Measurements from ENCODE around the gene SLC7A5. TPM values are rescaled to one million over a fixed set of nuclear protein-coding genes. Genes with fewer than 3 reads are reported as not detected.

The SLC7A5 gene
- total and polyA plus RNA-seq, 2 of the 13 experiments (the other 11 are each of a cell fraction or from before 2014, with no cell fraction given): 79.6 to 155 TPM

- TF ChIP-seq PAX8 (CRISPR knock-in tag; IDR thresholded peaks at IDR 0.05; ENCODE audit: borderline replicate concordance) (no peak), BRF2 (CRISPR knock-in tag; IDR thresholded peaks at IDR 0.05) (no peak), NFRKB (IDR thresholded peaks at IDR 0.05) (no peak), ZNF205 (CRISPR knock-in tag; IDR thresholded peaks at IDR 0.05) (no peak), ZNF773 (CRISPR knock-in tag; IDR thresholded peaks at IDR 0.05; ENCODE audit: borderline replicate concordance) (0 out of 2 replicates have a peak, but pooled peaks have one; percentile 19), ZNF615 (CRISPR knock-in tag; IDR thresholded peaks at IDR 0.05; ENCODE audit: borderline replicate concordance) (no peak), ZNF629 (CRISPR knock-in tag; conservative IDR thresholded peaks at IDR 0.05) (0 out of 2 replicates have a peak, but pooled peaks have one; percentile 41), ZFAT (CRISPR knock-in tag; conservative IDR thresholded peaks at IDR 0.05) (no peak), ZNF207 (IDR thresholded peaks at IDR 0.05; ENCODE audit: borderline replicate concordance) (no peak), YY1 (IDR thresholded peaks at IDR 0.05; ENCODE audit: insufficient read depth, insufficient replicate concordance, low read depth, low read length) (no peak), ZNF235 (CRISPR knock-in tag; IDR thresholded peaks at IDR 0.05; ENCODE audit: borderline replicate concordance) (peak; percentile 74), ZNF337 (CRISPR knock-in tag; IDR thresholded peaks at IDR 0.05; ENCODE audit: borderline replicate concordance, low read depth) (no peak), ZNF704 (CRISPR knock-in tag; IDR thresholded peaks at IDR 0.05; ENCODE audit: borderline replicate concordance) (0 out of 2 replicates have a peak, but pooled peaks have one; percentile 30), ZSCAN29 (CRISPR knock-in tag; conservative IDR thresholded peaks at IDR 0.05) (no peak), RXRA (CRISPR knock-in tag; IDR thresholded peaks at IDR 0.05) (peak; percentile 67; the same call in 1 of the 2 replicates), RBM39 (IDR thresholded peaks at IDR 0.05; ENCODE audit: low read depth, low read length, poor library complexity, severe bottlenecking) (no peak), ZNF777 (CRISPR knock-in tag; IDR thresholded peaks at IDR 0.05) (no peak), RARA (CRISPR knock-in tag; IDR thresholded peaks at IDR 0.05) (peak; percentile 83), ZBTB46 (CRISPR knock-in tag; IDR thresholded peaks at IDR 0.05; ENCODE audit: borderline replicate concordance) (no peak), IRX3 (CRISPR knock-in tag; IDR thresholded peaks at IDR 0.05; ENCODE audit: borderline replicate concordance, low read depth) (no peak), GRHL1 (CRISPR knock-in tag; conservative IDR thresholded peaks at IDR 0.05) (no peak), SNAPC2 (CRISPR knock-in tag; IDR thresholded peaks at IDR 0.05) (no peak), TFAP4 (IDR thresholded peaks at IDR 0.05; ENCODE audit: borderline replicate concordance, low read depth) (no peak; the same call in 1 of the 2 replicates), AKAP8 (CRISPR knock-in tag; IDR thresholded peaks at IDR 0.05) (peak; percentile 96)
Measured at GRCh38 chr16:87842209-87842869, 27.0 kb downstream of the SLC7A5 start (continued).
